B cell (primary cell): ENCODE data around the gene TMX4.

Source experiments
- EZH2 ChIP-seq: IDR thresholded peaks from 2 replicates; pipeline ENCODE4 v1.6.1; 2012; ENCODE audit warnings: borderline replicate concordance, low read depth, mild to moderate bottlenecking, moderate library complexity, low read length; ENCODE audit not compliant: insufficient read depth, poor library complexity, severe bottlenecking
- TF ChIP-seq, protein P1 (sequence below): fragments of 200-600 bp; IDR thresholded peaks from one replicate; pipeline ENCODE4 v1.8.0; 2022; ENCODE audit warnings: antibody characterized with exemption, mild to moderate bottlenecking

DNA sequence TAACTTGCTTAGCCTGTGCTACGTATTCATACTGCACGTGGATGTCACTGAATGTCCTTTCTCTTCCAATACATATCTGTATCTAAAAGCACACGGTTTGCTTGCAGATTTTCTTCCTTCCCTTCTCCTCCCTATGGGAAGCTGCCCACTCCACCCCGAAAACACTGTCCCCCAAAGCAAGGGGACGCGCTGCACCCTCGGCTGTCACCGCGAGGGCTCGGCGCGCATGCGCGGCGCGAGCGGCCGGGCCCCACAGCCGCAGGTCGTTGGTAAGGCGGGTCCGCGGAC, 659 bp downstream of the TMX4 start:
- TF ChIP-seq, protein P1, sequence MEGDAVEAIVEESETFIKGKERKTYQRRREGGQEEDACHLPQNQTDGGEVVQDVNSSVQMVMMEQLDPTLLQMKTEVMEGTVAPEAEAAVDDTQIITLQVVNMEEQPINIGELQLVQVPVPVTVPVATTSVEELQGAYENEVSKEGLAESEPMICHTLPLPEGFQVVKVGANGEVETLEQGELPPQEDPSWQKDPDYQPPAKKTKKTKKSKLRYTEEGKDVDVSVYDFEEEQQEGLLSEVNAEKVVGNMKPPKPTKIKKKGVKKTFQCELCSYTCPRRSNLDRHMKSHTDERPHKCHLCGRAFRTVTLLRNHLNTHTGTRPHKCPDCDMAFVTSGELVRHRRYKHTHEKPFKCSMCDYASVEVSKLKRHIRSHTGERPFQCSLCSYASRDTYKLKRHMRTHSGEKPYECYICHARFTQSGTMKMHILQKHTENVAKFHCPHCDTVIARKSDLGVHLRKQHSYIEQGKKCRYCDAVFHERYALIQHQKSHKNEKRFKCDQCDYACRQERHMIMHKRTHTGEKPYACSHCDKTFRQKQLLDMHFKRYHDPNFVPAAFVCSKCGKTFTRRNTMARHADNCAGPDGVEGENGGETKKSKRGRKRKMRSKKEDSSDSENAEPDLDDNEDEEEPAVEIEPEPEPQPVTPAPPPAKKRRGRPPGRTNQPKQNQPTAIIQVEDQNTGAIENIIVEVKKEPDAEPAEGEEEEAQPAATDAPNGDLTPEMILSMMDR, result no peak
- TF ChIP-seq EZH2, result no peak
